Measurements from ENCODE around the gene TAGLN. TPM values are rescaled to one million over a fixed set of nuclear protein-coding genes. Genes with fewer than 3 reads are reported as not detected.
A peak's percentile ranks its signal among the peaks of the same experiment; 100 is the strongest.

The TAGLN gene
- total and polyA plus RNA-seq, 2 experiments from 2014 or later = 1,454 to 2,613 TPM

- Histone ChIP-seq H3K27ac (no peak overlapping the region), H2AFZ (no peak overlapping the region), H3K79me2 (ENCODE audit: insufficient read depth) (peaks cover 52% of the 10 kb centered on the region), H3K9ac (no peak overlapping the region), H4K20me1 (ENCODE audit: insufficient read depth) (no peaks in the 10 kb centered on the region), H3F3A (ENCODE audit: insufficient read depth) (peaks cover 32% of the 10 kb centered on the region), H3K4me1 (ENCODE audit: insufficient read depth) (peaks cover 31% of the 10 kb centered on the region), H3K4me2 (ENCODE audit: unreplicated experiment) (no peak overlapping the region), H3K9me2 (ENCODE audit: insufficient read depth) (no peaks in the 10 kb centered on the region), H3K4me3 (no peak overlapping the region), H3K27me3 (replicated peaks; ENCODE audit: insufficient read depth) (no peaks in the 10 kb centered on the region), H3K36me3 (ENCODE audit: low read depth) (peaks cover 44% of the 10 kb centered on the region), H3K9me3 (ENCODE audit: low read depth) (no peaks in the 10 kb centered on the region)
- in situ Hi-C loops (cut with MboI) = no loop called here
- no peak for TF ChIP-seq EZH2 (IDR thresholded peaks at IDR 0.05; ENCODE audit: insufficient read depth, poor library complexity, severe bottlenecking)
- TF ChIP-seq EZH2phosphoT487 (IDR thresholded peaks at IDR 0.05; ENCODE audit: insufficient read depth, low read depth) = no peak
- WGBS, 2 experiments (ENCODE audit: low coverage in 1 of 2, low lambda C conversion rate in 2 of 2, missing lambda C conversion rate in 2 of 2) = 98% methylated on average over 2 of the region's 2 CpGs
- DNase-seq = no peak
Measured at GRCh38 chr11:117171007-117171403, 28.2 kb upstream of the TAGLN start.

- Histone ChIP-seq H2AFZ (no peak overlapping the region), H3K79me2 (ENCODE audit: insufficient read depth) (peaks cover 47% of the 10 kb centered on the region), H3K36me3 (ENCODE audit: low read depth) (peaks cover 44% of the 10 kb centered on the region), H3K9ac (no peak overlapping the region), H3K9me3 (ENCODE audit: low read depth) (no peaks in the 10 kb centered on the region), H3K4me3 (no peak overlapping the region), H3K4me2 (ENCODE audit: unreplicated experiment) (no peak overlapping the region), H4K20me1 (ENCODE audit: insufficient read depth) (no peaks in the 10 kb centered on the region), H3K27ac (peak overlapping the region; percentile 7; the same call in 1 of the 2 replicates), H3K4me1 (ENCODE audit: insufficient read depth) (peaks cover 26% of the 10 kb centered on the region), H3F3A (ENCODE audit: insufficient read depth) (peaks cover 27% of the 10 kb centered on the region; the same call in 1 of the 2 replicates), H3K9me2 (ENCODE audit: insufficient read depth) (no peaks in the 10 kb centered on the region), H3K27me3 (replicated peaks; ENCODE audit: insufficient read depth) (no peaks in the 10 kb centered on the region)
- peak; percentile 49 for DNase-seq
- WGBS, 2 experiments (ENCODE audit: low coverage in 1 of 2, low lambda C conversion rate in 2 of 2, missing lambda C conversion rate in 2 of 2) = 84 to 86% methylated on average over 14 of the region's 14 CpGs
- in situ Hi-C loops (cut with MboI) = no loop called here
- TF ChIP-seq EZH2 (IDR thresholded peaks at IDR 0.05; ENCODE audit: insufficient read depth, poor library complexity, severe bottlenecking) (no peak), EZH2phosphoT487 (IDR thresholded peaks at IDR 0.05; ENCODE audit: insufficient read depth, low read depth) (no peak)
Measured at GRCh38 chr11:117171404-117172061, 27.6 kb upstream of the TAGLN start.

- in situ Hi-C loops (cut with MboI) = no loop called here
- Histone ChIP-seq H3F3A (ENCODE audit: insufficient read depth) (peaks cover 29% of the 10 kb centered on the region; the same call in 1 of the 2 replicates), H3K9me2 (ENCODE audit: insufficient read depth) (no peaks in the 10 kb centered on the region), H3K27me3 (replicated peaks; ENCODE audit: insufficient read depth) (no peaks in the 10 kb centered on the region), H2AFZ (no peak overlapping the region), H3K4me1 (ENCODE audit: insufficient read depth) (peaks cover 21% of the 10 kb centered on the region), H3K4me3 (no peak overlapping the region), H4K20me1 (ENCODE audit: insufficient read depth) (no peaks in the 10 kb centered on the region), H3K4me2 (ENCODE audit: unreplicated experiment) (no peak overlapping the region), H3K79me2 (ENCODE audit: insufficient read depth) (peaks cover 34% of the 10 kb centered on the region), H3K9me3 (ENCODE audit: low read depth) (no peaks in the 10 kb centered on the region), H3K27ac (no peak overlapping the region), H3K36me3 (ENCODE audit: low read depth) (peaks cover 38% of the 10 kb centered on the region), H3K9ac (no peak overlapping the region)
- DNase-seq = no peak
- 85 to 87% methylated on average over 14 of the region's 14 CpGs for WGBS, 2 experiments (ENCODE audit: low coverage in 1 of 2, low lambda C conversion rate in 2 of 2, missing lambda C conversion rate in 2 of 2)
- no peak for TF ChIP-seq EZH2 (IDR thresholded peaks at IDR 0.05; ENCODE audit: insufficient read depth, poor library complexity, severe bottlenecking)
- no peak for TF ChIP-seq EZH2phosphoT487 (IDR thresholded peaks at IDR 0.05; ENCODE audit: insufficient read depth, low read depth)
Measured at GRCh38 chr11:117172724-117173421, 26.3 kb upstream of the TAGLN start.

GRCh38 chr11:117175104-117175503 lies 24.1 kb upstream of the TAGLN start:
- no peak for TF ChIP-seq EZH2 (IDR thresholded peaks at IDR 0.05; ENCODE audit: insufficient read depth, poor library complexity, severe bottlenecking)
- no peak for TF ChIP-seq EZH2phosphoT487 (IDR thresholded peaks at IDR 0.05; ENCODE audit: insufficient read depth, low read depth)
- Histone ChIP-seq H3K9me3 (ENCODE audit: low read depth) (no peaks in the 10 kb centered on the region), H3K4me3 (no peak overlapping the region), H3K4me2 (ENCODE audit: unreplicated experiment) (no peak overlapping the region), H3F3A (ENCODE audit: insufficient read depth) (peaks cover 28% of the 10 kb centered on the region; the same call in 1 of the 2 replicates), H2AFZ (no peak overlapping the region), H3K9me2 (ENCODE audit: insufficient read depth) (no peaks in the 10 kb centered on the region), H3K27ac (no peak overlapping the region), H3K9ac (no peak overlapping the region), H4K20me1 (ENCODE audit: insufficient read depth) (no peaks in the 10 kb centered on the region), H3K79me2 (ENCODE audit: insufficient read depth) (peaks cover 25% of the 10 kb centered on the region), H3K4me1 (ENCODE audit: insufficient read depth) (peaks cover 24% of the 10 kb centered on the region), H3K36me3 (ENCODE audit: low read depth) (peaks cover 20% of the 10 kb centered on the region), H3K27me3 (replicated peaks; ENCODE audit: insufficient read depth) (no peaks in the 10 kb centered on the region)
- no peak for DNase-seq
- in situ Hi-C loops (cut with MboI) = no loop called here
- 67 to 68% methylated on average over 7 of the region's 7 CpGs for WGBS, 2 experiments (ENCODE audit: low coverage in 1 of 2, low lambda C conversion rate in 2 of 2, missing lambda C conversion rate in 2 of 2)
